AG04450 (cell line): ENCODE data around the gene COBL. TPM values are rescaled to one million over a fixed set of nuclear protein-coding genes. Genes with fewer than 3 reads are reported as not detected.

Experiments used
- CTCF ChIA-PET: fragments of 300-600, 350-600 bp; formaldehyde crosslinking; extraction: SDS; loops from one replicate; lab custom pipeline; 2022; ENCODE audit warnings: antibody characterized with exemption, inconsistent platforms; lab: Charles Lee
- POLR2A ChIA-PET: fragments of 350-600 bp; formaldehyde crosslinking; extraction: SDS; loops from one replicate; lab custom pipeline; 2021; ENCODE audit warnings: antibody characterized with exemption, inconsistent platforms; lab: Yijun Ruan, JAX
- DNase-seq: peaks from one replicate; pipeline ENCODE4 v3.0.0-alpha.2; 2011; ENCODE audit warnings: low read depth, low spot score
- H3K27ac ChIP-seq: one replicate; pipeline ENCODE4 v1.5.1; 2012; ENCODE audit warnings: low read depth, low read length, control low read depth
- H3K27me3 ChIP-seq: one replicate; pipeline ENCODE4 v1.6.0; 2012; ENCODE audit warnings: low read length; ENCODE audit not compliant: control insufficient read depth, insufficient read depth
- H3K4me3 ChIP-seq: 2 replicates; pipeline ENCODE4 v1.5.1; 2011; ENCODE audit warnings: mild to moderate bottlenecking, low read depth, low read length, control low read depth
- H3K9me3 ChIP-seq: 2 replicates; pipeline ENCODE4 v1.5.1; 2012; ENCODE audit warnings: low read length; ENCODE audit not compliant: control insufficient read depth, insufficient read depth
- polyA plus RNA-seq: library from polyadenylated mRNA; depleted of rRNA; stranded (reverse); fragments of >200 nt; gene quantifications from 2 replicates; pipeline ENCODE4 v1.2.3, GENCODE V29; 2011
- TF ChIP-seq, protein P1 (sequence below): IDR thresholded peaks from 2 replicates; pipeline ENCODE4 v1.5.1; 2011; ENCODE audit warnings: low read depth, low read length, control low read depth, inconsistent platforms

Gene COBL
- polyA plus RNA-seq, 1 experiment: 0.06 TPM

DNA sequence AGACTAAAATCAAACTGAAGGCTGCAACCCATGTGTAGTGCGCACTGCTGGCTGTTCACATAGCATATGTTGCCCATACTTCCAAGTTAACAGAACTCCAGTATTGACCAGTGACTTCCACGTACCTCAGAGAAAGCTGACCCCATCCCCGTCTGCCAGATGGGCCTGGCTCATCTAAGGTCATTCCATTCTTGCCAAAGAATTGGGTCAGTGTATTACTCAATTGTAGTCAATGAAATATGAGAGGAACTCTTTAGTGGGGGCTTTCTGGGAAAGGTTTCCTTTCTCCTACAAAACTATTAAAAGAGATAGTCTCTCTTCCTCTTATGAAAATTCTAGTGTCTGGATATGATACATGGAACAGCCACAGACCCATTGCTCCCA, 238.6 kb downstream of the COBL start:
- peaks cover 12% of the 10 kb centered on the region for H3K27me3 ChIP-seq
- TF ChIP-seq, protein P1, sequence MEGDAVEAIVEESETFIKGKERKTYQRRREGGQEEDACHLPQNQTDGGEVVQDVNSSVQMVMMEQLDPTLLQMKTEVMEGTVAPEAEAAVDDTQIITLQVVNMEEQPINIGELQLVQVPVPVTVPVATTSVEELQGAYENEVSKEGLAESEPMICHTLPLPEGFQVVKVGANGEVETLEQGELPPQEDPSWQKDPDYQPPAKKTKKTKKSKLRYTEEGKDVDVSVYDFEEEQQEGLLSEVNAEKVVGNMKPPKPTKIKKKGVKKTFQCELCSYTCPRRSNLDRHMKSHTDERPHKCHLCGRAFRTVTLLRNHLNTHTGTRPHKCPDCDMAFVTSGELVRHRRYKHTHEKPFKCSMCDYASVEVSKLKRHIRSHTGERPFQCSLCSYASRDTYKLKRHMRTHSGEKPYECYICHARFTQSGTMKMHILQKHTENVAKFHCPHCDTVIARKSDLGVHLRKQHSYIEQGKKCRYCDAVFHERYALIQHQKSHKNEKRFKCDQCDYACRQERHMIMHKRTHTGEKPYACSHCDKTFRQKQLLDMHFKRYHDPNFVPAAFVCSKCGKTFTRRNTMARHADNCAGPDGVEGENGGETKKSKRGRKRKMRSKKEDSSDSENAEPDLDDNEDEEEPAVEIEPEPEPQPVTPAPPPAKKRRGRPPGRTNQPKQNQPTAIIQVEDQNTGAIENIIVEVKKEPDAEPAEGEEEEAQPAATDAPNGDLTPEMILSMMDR: no peak
- CTCF ChIA-PET: no interaction called here
- POLR2A ChIA-PET: no interaction called here
- no peak overlapping the region for H3K4me3 ChIP-seq
- H3K27ac ChIP-seq: no peak overlapping the region
- DNase-seq: no peak
- H3K9me3 ChIP-seq: no peaks in the 10 kb centered on the region

DNA sequence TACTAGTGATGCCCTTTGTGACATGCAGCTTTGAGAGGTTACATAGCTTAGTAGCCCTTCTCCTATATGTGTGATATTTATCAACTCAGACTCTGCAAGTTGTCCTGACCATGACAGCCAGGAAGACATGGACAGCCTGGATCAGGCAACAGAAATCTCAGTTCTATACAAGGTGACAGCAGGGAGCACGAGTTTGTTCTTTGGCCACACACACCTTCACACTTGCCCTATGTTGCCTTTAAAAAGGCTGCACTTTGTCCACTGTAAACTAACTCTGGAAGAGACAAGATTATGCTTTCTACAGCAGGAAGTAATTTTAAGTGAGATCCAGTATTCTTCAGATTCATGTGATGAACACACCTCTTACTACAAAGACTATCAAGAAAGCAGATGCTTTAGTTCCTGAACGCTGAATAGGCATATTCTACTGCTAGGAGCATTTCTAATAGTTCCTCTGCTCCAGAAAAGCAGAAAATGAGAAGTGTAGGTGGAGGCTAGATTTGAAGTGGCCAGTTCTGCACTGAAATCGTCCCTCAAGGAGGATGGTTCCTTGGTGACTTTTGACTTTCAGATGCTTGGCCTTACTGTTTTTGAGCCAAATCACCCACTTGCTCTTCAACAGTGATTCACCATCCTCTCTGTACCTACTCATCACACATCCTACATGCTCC, 239.2 kb downstream of the COBL start:
- CTCF ChIA-PET: no interaction called here
- no peak for DNase-seq
- Histone ChIP-seq H3K27me3 (peaks cover 10% of the 10 kb centered on the region), H3K9me3 (no peaks in the 10 kb centered on the region), H3K27ac (no peak overlapping the region), H3K4me3 (no peak overlapping the region)
- POLR2A ChIA-PET: no interaction called here
- TF ChIP-seq, protein P1: no peak

DNA sequence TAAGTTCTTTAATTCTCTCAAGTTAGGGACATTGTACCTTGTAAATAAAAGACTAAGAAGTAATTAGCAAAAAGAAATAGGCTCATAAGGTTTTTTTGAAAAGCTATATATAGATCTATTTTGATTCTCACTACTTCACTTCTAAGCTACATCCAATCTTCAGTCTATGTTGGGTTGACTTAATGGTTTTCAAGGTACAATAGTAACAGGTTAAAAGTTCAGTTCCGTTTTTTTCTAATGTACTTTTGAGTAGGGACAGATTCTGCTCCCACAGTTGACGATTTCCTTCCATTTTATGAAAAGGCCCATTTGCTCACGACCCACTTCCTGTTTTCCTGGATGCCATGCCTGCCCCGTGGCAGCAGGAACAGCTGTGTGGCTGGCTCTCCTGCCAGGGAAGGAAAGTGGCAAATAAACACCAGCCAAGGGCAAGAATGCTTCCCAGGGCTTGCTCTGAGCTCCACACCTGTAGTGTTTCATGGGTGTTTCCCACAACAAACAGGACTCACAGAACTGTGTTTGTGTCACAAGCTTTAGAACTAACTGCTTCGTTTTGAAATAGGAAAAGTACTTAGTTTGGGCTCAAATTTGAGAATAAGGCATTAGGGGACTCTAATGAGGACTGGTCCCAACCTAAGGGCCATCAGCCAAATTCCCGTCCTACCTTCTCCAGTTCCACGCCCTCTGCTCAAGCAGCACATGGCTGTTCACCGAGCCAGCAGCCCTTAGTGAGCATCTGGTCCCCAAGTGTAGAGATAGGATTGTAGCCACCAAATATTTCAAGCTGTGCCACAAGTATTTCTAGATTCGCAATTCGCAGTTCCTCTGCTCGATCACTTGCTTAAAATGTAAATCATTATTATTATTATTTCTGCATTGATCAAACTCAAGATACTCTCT, 240.7 kb downstream of the COBL start:
- Histone ChIP-seq H3K27ac (no peak overlapping the region), H3K4me3 (no peak overlapping the region), H3K9me3 (no peaks in the 10 kb centered on the region), H3K27me3 (peaks cover 7% of the 10 kb centered on the region)
- CTCF ChIA-PET: interaction anchor here (0.7 kb wide), 1 partner anchor 859 kb away, joined by 3 read pairs; no protein-coding TSS in a partner anchor
- POLR2A ChIA-PET: no interaction called here
- no peak for DNase-seq
- TF ChIP-seq, protein P1: no peak

DNA sequence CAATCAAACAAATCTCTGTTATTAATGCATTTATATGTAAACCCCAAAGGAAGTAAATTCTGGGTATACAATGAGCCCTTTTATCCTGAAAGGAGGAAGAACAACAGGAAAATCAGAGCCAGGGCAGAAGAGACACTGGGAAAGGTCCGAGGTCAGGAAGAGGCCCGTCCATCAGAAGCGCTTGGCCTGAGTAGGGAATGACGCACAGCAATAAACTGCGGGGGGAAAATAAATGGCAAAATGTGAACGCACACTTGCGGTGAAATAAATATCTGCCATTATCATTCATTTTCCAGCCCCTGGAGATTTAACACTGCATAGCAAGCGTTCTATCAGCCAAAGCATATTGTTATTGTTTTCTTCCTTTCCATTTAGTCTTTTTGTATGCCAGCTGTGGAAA, 243.4 kb downstream of the COBL start:
- no peaks in the 10 kb centered on the region for H3K9me3 ChIP-seq
- peaks cover 11% of the 10 kb centered on the region for H3K27me3 ChIP-seq
- TF ChIP-seq, protein P1: no peak
- ChIA-PET POLR2A (no interaction called here), CTCF (no interaction called here)
- DNase-seq: no peak
- H3K27ac ChIP-seq: no peak overlapping the region
- H3K4me3 ChIP-seq: no peak overlapping the region

DNA sequence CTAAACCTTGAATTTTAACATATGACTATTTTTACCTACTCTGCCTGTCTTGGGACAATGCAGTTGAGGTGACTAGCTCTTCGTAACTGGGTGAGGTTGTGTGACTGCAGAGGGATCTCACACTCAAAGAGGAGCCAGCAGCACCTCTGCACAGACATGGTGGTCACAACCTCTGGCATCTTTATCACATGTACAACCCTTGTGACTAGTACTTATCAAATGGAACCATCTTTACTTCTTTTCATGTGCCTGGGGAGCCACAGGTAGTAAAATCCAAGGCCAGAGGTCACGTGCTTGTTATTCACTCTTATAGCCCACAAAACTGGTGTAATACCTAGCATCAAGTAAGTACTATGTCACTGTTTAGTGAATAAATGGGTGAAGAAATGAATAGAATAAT, 244.3 kb downstream of the COBL start:
- no peak overlapping the region for H3K4me3 ChIP-seq
- H3K9me3 ChIP-seq: no peaks in the 10 kb centered on the region
- TF ChIP-seq, protein P1: no peak
- ChIA-PET CTCF (interaction anchor here (0.7 to 1.7 kb wide), 3 partner anchors 13 to 392 kb away, joined by 3 to 9 read pairs (median 3); no protein-coding TSS in a partner anchor), POLR2A (no interaction called here)
- peaks cover 11% of the 10 kb centered on the region for H3K27me3 ChIP-seq
- H3K27ac ChIP-seq: no peak overlapping the region
- no peak for DNase-seq
